ENCODE measurements around the gene ZNF652.
"Not testable (repeated sequence)": the region's sequence is repeated elsewhere in the genome, so short reads cannot be mapped to it uniquely, and the experiment has no call there.

Gene ZNF652

DNA sequence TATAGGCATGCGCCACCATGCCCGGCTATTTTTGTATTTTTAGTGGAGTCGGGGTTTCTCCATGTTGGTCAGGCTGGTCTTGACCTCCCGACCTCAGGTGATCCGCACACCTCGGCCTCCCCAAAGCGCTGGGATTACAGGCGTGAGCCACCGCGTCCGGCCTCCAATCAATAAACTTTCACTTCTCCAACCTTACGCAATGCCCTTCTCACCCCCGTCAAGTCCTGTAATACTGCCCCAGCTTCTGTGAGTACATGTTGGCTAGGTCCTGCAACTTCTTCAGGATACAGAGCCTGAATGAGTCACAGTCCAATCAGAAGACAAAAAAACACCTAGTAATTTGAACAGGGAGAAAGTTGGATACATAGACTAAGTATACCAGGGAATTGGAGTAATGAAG, 84.4 kb downstream of the ZNF652 start:
- in situ Hi-C loops (cut with MboI; ENCODE audit: low sequenced_read_pairs): no loop called here

- in situ Hi-C loops (cut with MboI; ENCODE audit: low sequenced_read_pairs): not testable (repeated sequence)
Observed at GRCh38 chr17:49275981-49276380, 86.1 kb downstream of the ZNF652 start.

DNA sequence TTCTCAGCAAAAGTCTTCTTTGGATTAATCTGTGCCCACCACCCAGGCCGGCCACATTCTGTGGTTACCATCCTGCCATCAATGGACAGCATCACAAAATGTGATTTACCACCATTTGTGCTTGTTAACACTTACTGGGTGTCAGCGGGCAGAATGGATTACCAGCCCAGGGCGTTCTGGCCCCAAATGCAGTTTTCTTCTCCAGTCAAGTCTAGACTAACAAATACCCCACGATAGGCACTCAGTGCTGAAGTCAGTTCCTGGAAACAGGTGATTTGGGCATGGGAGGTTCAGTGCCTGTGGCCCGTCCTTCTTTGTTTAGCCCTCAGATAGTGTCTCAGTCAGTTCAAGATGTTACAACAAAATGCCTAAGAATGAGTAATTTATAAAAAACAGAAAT, 92.7 kb downstream of the ZNF652 start:
- in situ Hi-C loops (cut with MboI; ENCODE audit: low sequenced_read_pairs): no loop called here

DNA sequence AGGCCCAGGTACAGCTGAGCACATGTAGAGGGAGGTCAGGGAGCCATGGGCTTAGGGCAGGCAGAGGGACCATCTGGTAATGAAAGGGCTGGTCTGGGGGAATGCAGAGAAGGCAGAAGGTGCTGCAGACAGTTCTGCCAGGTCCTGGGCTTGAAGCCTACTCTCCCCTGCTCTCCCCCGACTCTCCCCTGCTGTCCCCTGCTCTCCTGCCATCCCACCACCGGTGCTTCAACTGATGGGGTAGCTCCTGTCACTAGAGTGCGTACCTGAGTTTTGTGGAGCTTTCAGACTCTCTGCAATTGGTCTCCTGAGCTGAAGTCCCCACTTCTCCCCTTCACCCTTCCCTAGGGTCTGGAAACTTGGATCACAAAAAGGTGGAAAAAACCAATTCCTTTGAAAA, 94.1 kb downstream of the ZNF652 start:
- in situ Hi-C loops (cut with MboI; ENCODE audit: low sequenced_read_pairs): no loop called here

GRCh38 chr17:49266233-49266632, 95.8 kb downstream of the ZNF652 start:
- in situ Hi-C loops (cut with MboI; ENCODE audit: low sequenced_read_pairs): no loop called here

GRCh38 chr17:49261540-49261939, 100.5 kb downstream of the ZNF652 start:
- in situ Hi-C loops (cut with MboI; ENCODE audit: low sequenced_read_pairs): not testable (repeated sequence)

DNA sequence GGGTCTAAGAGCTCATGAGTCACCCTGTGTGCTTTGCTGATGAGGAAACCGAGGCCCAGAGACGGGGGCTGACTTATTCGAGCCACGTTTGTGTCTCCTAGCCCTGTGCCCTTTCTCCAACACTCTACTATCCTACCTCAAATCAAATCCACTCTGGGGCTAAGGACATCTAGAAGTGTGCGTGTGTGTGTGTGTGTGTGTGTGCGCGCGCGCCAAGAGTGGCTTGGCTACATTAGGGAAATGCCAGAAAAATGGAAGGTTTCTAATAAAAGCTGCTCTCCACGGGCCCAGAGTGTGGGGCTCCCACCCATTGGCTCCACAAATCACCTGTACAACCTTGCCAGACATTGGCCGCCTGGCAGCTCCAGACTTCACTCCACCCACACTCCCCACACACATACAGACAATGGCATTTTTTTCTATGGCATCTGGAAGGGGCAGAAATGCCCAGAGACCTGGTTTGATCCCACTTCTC, 101.2 kb downstream of the ZNF652 start:
- in situ Hi-C loops (cut with MboI; ENCODE audit: low sequenced_read_pairs): no loop called here

- in situ Hi-C loops (cut with MboI; ENCODE audit: low sequenced_read_pairs): no loop called here
Observed at GRCh38 chr17:49260011-49260816, 101.8 kb downstream of the ZNF652 start.

GRCh38 chr17:49259663-49260010, 102.4 kb downstream of the ZNF652 start:
- in situ Hi-C loops (cut with MboI; ENCODE audit: low sequenced_read_pairs): no loop called here

- in situ Hi-C loops (cut with MboI; ENCODE audit: low sequenced_read_pairs): no loop called here
Observed at GRCh38 chr17:49258394-49258793, 103.7 kb downstream of the ZNF652 start.

DNA sequence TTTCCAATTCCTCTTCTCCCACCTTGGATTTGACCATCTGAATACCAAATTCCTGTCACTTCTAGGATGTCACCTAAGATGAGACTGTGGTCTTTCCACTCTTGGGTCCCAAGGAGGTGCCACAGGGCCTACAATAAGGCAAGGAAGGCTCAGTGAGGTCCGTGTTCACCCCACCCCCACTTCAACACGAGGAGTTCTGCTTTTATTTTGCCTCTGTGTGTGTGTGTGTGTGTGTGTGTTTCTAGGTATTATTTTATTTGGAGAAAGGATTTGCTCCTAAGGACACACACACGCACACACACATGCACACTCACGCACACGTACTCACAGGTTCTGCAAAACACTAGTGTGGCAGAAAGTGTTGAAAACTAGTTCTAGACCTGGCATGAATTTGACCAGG, 106.9 kb downstream of the ZNF652 start:
- in situ Hi-C loops (cut with MboI; ENCODE audit: low sequenced_read_pairs): no loop called here

DNA sequence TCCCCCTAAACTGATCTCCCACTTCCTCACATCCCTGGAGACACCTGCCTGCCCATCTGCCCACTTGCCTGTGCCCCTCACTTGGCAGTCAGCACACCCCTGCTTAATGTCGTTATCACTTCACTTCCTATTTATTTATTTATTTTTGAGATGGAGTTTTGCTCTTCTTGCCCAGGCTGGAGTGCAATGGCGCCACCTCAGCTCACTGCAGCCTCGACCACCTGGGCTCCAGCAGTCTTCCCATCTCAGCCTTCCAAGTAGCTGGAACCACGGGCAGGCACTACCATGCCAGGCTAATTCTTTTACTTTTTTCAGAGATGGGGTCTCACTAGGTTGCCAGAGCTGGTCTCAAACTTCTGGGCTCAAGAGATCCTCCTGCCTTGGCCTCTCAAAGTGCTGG, 108.0 kb downstream of the ZNF652 start:
- in situ Hi-C loops (cut with MboI; ENCODE audit: low sequenced_read_pairs): no loop called here

DNA sequence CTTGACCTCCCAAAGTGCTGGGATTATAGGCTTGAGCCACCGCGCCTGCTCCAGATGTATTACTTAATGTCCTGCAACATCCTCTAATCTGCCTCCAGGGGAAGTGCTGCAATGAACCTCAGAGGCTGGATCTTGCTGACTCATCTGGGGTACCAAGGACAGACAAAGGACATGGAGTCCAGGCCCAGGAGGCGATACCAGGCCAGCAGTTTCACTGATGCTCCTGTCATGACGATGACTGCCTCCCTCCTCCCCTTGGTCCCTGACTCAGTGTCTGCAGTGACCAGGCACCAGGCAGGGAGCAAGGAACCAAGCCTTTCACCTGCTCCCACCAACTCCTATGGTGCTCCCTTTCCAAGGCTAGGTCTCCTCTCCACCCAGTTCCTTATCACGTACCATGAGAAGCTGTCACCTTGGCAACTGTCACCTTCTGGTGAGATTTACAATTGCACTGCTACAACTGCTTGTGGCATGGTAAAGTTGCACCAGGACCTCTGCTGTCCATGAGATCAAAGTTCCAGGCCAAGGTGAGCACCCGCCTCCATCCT, 109.8 kb downstream of the ZNF652 start:
- in situ Hi-C loops (cut with MboI; ENCODE audit: low sequenced_read_pairs): no loop called here

GRCh38 chr17:49249890-49250522, 112.0 kb downstream of the ZNF652 start:
- in situ Hi-C loops (cut with MboI; ENCODE audit: low sequenced_read_pairs): no loop called here

GRCh38 chr17:49249292-49249794, 112.7 kb downstream of the ZNF652 start:
- in situ Hi-C loops (cut with MboI; ENCODE audit: low sequenced_read_pairs): no loop called here

GRCh38 chr17:49247944-49248343, 114.1 kb downstream of the ZNF652 start:
- in situ Hi-C loops (cut with MboI; ENCODE audit: low sequenced_read_pairs): no loop called here

DNA sequence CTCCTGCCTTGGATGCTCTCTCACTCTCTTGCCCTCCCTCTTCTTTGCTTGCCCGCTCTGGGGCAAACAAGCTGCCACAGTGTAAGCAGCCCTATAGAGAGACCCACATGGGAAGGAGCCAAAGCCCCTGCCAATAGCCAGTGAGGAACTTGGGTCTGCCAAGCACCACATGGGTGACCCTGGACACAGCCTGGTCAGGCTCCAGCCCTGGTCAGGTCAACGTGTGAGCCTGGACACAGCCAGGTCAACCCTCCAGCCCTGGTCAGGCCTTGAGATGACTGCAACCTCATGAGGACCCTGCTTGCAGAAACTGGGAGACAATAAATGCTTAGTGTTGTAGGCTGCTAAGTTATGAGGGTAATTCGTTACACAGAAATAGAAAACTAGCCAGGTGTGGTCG, 117.2 kb downstream of the ZNF652 start:
- in situ Hi-C loops (cut with MboI; ENCODE audit: low sequenced_read_pairs): no loop called here

All from HL-60/S4 treated with phorbol 12-myristate 13-acetate at 8.2 ng/mL for 4 days and 3 days (cell line).